Fibroblast of upper back skin (primary cell): ENCODE results near the gene APOBEC3H.
"Not testable (repeated sequence)": the region's sequence is repeated elsewhere in the genome, so short reads cannot be mapped to it uniquely, and the experiment has no call there.

ENCODE experiments used
- DNase-seq: peaks from one replicate; pipeline ENCODE4 v3.0.0-alpha.2; 2013

Gene APOBEC3H

DNA sequence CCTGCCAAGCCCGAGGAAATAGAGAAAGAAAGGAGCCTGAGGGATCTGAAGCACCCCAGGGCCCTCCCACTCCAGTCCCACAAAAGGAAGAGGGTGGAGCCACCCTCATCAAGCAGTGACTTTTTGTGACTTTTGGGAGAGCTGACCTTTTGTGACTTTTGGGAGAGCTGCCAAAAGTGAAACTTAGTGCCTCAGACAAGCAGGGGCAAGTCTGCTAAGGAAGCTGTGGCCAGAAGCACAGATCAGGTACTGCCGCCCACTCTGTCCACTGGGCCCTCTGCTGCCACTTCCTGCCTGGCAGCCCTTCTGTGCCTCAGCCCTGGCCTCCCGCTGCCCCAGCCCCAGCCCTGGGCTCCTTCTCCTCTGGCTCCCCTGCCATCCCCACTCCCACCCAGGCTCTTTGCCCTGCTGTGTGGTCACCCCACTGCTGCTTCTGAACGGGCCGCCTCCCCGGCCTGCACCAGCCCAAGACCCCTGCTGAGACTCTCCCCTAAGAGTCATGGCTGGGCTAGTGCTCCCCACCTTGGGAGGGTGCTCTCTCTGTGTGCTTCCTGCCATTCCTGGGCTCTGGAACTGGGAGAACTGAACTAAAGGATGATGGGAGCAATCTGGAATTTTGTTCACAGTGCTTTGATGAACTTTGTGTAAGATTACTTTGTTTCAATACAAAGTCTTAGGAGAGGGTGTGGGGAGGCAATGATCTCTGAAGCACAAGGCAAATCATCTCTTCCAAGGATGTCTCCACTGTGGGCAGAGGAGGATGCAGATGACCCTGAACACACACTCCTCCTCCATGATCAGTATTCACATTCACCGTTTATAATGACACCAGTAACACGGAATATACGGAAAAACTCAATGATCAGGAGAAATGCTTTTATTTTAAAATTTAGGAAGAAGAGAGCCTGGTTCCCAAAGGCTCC lies at the start of gene APOBEC3H:
Gene APOBEC3H, plus strand, starts transcription at position 147 of the 923 bp plus-strand sequence. CDS start 3,035 bp downstream, outside the sequence.
- no peak for DNase-seq

GRCh38 chr22:39049486-39049885 lies 47.6 kb upstream of the APOBEC3H start:
- not testable (repeated sequence) for DNase-seq

DNA sequence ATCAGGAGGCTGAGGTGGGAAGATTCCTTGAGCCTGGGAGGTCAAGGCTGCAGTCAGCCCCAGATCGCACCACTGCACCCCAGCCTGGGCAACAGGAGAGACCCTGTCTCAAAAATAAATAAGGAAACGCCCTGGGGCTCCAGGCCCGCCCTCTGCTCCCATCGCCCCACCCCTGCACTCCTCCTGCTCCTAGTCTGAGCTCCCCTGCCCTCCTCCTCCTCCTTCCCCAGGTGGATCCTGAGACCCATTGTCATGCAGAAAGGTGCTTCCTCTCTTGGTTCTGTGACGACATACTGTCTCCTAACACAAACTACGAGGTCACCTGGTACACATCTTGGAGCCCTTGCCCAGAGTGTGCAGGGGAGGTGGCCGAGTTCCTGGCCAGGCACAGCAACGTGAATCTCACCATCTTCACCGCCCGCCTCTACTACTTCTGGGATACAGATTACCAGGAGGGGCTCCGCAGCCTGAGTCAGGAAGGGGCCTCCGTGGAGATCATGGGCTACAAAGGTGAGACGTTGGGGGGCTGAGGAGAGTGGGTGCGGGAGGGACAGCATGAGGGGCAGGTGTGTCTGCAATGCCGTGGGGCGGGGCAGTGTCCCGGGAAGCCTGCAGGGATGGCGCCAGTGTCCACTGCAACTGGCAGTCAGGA lies 45.1 kb upstream of the APOBEC3H start:
- DNase-seq = not testable (repeated sequence)

GRCh38 chr22:39055658-39056057 lies 41.4 kb upstream of the APOBEC3H start:
- DNase-seq = no peak

DNA sequence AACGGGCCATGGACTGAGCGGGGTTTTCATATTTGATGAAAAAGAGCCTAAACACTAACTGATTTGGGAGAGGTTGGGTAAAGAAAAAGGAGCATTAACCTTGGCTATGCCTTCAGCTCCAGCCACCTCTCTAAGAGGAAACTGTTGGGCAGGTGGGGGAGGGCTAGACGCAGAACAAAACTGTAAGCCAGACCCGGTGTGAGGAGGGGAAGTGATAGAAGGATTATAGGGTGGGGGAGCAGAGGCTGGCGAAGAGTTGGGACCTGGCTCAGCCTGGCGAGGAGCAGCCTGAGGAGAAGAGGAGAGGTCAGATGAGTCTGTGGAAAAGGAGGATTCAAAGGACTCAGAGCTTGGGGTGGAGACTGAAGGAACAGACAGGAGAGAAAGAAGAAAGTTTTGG lies 35.8 kb upstream of the APOBEC3H start:
- not testable (repeated sequence) for DNase-seq

DNA sequence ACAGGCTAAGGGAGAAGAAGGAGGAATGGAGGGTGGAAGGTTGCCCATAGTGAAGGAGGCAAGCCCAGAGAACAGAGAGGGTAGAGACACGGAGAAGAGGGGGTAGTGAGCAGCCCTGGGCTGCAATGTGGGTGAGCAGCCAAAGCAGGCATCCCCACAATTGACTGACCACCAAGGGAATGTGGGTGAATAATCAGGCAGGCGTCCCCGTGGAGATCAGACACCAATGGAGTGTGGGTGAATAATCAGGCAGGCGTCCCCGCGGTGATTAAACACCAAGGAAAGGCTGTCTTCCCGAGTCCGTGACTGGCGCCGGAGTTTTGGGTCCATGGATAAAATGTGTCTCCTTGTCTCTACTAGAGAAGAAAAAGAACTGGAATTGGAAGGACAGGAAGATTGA lies 35.1 kb upstream of the APOBEC3H start:
- peak; percentile 8 for DNase-seq

DNA sequence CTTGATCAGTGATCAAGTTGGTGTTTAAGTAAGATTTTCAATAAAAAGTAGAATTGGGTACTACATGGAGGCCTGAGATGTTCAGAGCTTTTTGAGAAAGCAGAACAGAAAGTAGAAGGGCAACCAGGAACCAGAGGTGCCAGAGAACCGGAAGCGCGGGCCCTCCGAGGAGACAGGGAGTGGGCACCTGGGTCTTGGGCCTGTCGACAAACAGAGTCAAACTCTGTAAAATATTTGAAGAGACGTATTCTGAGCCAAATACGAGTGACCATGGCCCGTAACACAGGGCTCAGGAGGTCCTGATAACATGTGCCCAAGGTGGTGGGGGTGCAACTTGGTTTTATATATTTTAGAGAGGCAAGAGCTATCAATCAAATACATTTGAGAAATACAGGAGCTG lies 33.1 kb upstream of the APOBEC3H start:
- not testable (repeated sequence) for DNase-seq

- not testable (repeated sequence) for DNase-seq
These were observed 30.4 kb upstream of the APOBEC3H start for GRCh38 chr22:39066442-39067276.

DNA sequence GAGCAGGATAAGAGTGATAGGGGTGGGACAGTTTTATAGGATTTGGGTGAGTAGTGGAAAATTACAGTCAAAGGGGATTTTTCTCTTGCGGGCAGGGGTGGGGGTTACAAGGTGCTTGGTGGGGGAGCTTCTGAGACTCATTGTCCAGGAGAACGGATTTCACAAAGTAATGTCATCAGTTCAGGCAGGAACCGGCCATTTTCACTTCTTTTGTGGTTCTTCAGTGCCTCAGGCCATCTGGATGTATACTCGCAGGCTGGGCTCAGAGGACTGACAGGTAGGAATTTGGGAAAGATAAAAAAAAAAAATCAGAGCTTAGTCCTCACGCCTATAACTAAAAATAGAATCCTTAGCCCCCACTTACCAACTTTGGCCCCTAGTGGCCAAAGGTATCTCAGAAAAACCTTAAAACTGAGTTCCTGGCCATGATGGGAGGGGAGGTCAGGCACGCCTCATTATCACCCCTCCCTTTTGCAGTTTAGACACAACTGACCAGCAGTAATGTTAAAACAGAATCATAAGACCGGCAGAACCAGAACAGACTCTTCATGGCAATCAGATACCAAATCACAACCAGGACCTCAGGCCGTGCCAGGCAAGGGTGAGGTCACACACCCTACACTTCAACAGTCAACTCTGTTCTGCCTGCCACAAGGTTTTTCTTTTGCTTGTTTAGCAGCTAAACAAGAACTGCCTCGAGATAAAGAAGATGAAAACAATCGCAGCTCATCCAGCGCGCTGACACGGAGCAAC lies 28.8 kb upstream of the APOBEC3H start:
- no peak for DNase-seq

DNA sequence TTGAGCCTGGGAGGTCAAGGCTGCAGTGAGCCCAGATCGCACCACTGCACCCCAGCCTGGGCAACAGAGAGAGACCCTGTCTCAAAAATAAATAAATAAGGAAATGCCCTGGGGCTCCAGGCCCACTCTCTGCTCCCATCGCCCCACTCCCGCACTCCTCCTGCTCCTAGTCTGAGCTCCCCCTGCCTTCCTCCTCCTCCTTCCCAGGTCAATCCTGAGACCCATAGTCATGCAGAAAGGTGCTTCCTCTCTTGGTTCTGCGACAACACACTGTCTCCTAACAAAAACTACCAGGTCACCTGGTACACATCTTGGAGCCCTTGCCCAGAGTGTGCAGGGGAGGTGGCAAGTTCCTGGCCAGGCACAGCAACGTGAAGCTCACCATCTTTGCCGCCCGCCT lies 26.9 kb upstream of the APOBEC3H start:
- no peak for DNase-seq

DNA sequence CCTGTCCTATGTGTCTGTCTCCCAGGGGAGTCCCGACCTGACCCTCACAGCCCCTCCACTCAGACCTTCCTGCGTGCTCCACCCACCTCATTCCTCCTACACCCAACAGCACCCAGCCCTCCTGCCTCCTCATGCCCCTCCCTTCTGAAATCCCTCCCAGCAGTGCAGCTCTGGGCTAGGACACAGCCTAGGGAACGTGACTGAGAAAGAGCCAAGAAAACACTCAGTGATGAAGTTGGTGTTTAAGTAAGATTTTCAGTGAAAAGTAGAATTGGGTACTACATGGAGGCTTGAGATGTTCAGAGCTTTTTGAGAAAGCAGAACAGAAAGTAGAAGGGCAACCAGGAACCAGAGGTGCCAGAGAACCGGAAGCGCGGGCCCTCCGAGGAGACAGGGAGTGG lies 24.5 kb upstream of the APOBEC3H start:
- DNase-seq = not testable (repeated sequence)

GRCh38 chr22:39073981-39074380 lies 23.1 kb upstream of the APOBEC3H start:
- no peak for DNase-seq

DNA sequence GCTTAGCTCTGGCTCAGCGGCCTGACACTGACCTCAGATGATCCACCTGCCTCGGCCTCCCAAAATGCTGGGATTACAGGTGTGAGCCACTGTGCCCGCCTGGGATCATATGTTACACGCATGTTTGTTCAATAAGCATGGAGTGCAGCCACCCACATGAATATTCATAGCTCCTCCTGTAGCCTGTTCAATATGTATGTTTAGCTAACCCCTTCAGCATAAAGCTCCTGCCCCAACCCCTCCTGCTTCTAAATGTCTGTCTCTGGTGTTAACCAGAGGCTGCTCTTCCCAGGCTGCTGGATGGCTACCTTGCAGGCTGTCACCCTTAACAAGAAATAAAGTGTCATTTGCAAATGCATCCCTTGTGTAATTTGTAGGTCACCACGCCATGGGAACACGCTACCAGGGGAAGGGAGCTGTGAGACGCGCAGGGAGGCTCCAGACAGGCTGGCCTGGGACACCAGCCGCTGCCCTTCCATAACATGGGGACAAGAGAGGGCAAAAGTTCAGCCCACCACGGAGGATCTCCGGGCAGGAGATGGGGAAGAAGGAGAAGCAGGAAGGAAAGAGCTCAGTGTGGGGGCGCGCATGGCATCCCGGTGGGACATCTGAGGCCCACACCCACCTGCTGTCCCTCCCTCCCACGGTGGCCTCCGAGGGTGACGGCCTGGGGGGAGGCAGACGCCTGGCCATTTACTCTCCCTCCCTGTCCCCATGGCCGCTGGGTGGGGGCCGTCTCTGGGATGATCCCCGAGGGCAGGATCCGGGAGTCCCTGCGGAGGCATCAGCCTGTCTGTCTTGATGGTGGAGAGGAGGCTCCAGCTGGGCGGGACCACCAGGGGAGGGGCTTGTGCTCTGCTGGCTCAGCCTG lies 20.7 kb upstream of the APOBEC3H start:
- DNase-seq = not testable (repeated sequence)

DNA sequence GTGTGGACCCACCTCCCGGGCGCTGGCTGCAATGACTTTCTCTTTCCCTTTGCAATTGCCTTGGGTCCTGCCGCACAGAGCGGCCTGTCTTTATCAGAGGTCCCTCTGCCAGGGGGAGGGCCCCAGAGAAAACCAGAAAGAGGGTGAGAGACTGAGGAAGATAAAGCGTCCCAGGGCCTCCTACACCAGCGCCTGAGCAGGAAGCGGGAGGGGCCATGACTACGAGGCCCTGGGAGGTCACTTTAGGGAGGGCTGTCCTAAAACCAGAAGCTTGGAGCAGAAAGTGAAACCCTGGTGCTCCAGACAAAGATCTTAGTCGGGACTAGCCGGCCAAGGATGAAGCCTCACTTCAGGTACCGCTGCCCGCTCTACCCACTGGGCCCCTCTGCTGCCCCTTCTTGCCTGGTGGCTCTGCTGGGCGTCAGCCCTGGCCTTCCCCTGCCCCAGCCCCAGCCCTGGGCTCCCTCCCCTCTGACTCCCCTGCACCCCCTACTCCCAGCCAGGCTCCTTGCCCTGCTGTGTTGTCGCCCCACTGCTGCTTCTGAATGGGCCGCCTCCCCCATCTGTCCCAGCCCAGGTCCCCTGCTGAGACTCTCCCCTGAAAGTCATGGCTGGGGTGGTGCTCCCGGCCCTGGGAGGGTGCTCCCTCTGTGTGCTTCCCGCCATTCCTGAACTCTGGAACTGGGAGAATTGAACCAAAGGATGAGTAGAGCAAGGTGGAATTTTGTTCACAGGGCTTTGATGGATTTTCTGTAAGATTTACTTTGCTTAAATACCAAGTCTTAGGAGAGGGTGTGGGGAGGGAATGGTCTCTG lies 19.8 kb upstream of the APOBEC3H start, which contains the start of gene APOBEC3G:
Gene APOBEC3G, plus strand, starts transcription at position 250 of the 815 bp plus-strand sequence. Its CDS starts 87 bp downstream, at position 337.
- peak; percentile 53 for DNase-seq

DNA sequence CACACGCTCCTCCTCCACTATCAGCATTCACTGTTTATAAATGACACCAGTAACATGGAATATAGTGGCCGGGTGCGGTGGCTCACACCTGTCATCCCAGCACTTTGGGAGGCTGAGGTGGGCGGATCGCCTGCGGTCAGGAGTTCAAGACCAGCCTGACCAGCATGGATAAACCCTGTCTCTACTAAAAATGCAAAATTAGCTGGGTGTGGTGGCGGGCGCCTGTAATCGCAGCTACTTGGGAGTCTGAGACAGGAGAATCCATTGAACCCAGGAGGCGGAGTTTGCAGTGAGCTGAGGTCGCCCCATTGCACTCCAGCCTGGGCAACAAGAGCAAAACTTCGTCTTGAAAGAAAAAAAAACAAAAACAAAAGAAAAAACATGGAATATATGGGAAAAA lies 19.1 kb upstream of the APOBEC3H start:
- DNase-seq = not testable (repeated sequence)

- DNase-seq = no peak
These were observed 18.7 kb upstream of the APOBEC3H start for GRCh38 chr22:39078329-39078728.

GRCh38 chr22:39079054-39079637 lies 17.9 kb upstream of the APOBEC3H start:
- DNase-seq = not testable (repeated sequence)

DNA sequence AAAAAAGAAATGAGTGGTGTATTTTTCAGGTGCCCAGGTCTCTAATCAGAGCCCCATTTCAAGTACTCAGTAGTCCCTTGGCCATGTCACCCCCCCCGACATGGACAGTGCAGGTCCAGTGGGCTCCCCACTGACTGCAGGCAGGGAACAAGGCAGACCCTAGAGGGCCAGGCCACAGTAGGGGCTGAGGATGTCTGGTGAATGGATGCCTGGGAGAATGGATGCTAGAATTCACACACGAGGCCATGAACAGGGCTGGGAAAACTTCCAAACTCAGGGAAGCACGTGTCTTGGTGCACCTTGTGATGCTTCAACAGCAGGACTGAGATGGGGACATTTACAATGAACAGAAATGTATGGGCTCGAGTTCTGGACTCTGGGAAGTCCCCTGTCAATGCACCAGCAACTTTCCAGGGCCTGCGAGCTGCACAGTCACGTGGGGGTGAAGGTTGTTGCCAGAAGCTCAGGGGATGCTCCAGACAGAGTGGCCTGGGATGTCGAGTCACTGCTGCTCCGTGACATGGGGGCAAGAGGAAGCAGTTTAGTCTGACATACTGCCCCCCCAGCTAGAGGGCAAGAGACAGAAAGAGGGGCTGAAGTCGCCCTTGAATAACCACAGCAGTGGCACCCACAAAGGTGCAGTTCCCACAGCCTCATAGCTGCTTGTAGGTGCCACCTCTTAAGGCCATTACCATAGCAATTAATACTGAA lies 16.8 kb upstream of the APOBEC3H start:
- DNase-seq = no peak

DNA sequence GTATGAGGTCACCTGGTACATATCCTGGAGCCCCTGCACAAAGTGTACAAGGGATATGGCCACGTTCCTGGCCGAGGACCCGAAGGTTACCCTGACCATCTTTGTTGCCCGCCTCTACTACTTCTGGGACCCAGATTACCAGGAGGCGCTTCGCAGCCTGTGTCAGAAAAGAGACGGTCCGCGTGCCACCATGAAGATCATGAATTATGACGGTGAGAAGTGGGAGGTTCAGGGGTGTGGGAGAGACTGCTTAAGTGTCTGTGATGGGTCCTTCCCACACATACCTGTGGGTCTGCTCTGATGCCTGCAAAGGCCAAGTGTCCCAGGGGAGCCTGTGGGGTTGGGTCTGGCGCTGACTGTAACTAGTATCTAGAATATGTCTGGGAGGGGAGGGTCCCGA lies 16.0 kb upstream of the APOBEC3H start:
- no peak for DNase-seq
